ENCODE measurements around the gene GIN1. TPM values are rescaled to one million over a fixed set of nuclear protein-coding genes. Genes with fewer than 3 reads are reported as not detected.
"Not testable (repeated sequence)": the region's sequence is repeated elsewhere in the genome, so short reads cannot be mapped to it uniquely, and the experiment has no call there.

Gene GIN1
- polyA plus RNA-seq, 3 donors from 2014 or later, result 6.9 to 7.9 (median 7.8) TPM

DNA sequence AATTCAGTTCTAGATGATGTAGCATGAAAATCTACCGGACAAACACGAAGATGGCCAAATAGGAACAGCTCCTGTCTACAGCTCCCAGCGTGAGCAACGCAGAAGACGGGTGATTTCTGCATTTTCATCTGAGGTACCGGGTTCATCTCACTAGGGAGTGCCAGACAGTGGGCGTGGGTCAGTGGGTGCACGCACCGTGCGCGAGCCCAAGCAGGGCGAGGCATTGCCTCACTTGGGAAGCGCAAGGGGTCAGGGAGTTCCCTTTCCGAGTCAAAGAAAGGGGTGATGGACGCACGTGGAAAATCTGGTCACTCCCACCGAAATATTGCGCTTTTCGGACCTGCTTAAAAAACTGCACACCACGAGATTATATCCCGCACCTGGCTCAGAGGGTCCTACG, 73.2 kb downstream of the GIN1 start:
- not testable (repeated sequence) for H3K4me1 Mint-ChIP-seq; H3K27me3 Mint-ChIP-seq (ENCODE audit: low read depth in 3 of 3); H3K9me3 Mint-ChIP-seq; H3K4me3 Mint-ChIP-seq; DNase-seq; H3K27ac Mint-ChIP-seq; H3K36me3 Mint-ChIP-seq

DNA sequence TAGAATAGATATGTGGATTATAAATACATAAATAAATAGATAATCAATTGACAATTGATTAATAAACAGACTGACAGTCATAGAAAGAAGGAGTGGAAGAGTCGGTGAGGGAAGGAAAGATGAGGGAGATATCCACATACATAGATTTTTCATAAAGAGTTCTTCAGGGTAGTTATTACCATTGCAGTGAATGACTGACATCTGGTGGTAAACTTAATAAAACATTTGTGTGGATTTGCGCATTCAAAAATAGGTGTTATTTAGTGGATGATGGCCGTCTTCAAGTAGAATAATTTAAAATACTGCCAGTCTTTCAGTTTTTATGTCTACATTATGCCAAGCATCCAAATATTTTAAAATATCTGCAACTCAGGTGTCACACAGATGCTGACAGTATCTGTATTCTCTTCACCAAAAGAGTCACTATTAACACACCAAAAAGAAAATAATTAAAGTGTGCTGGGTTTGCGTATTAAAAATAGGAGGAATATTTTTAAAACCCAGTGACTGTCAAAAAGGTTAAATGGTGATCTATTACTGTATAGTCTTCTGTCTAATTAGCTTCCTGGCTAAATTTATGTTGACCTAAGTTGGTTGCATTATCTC, 78.8 kb downstream of the GIN1 start:
- Mint-ChIP-seq H3K4me1 (no peaks in the 10 kb centered on the region), H3K36me3 (no peaks in the 10 kb centered on the region), H3K27ac (no peak overlapping the region), H3K9me3 (no peaks in the 10 kb centered on the region), H3K4me3 (no peak overlapping the region), H3K27me3 (ENCODE audit: low read depth in 3 of 3) (peaks cover 0 to 6% (median 2%) of the 10 kb centered on the region in 3 donors)
- peak; percentile 26 to 42 (median 34) for DNase-seq

DNA sequence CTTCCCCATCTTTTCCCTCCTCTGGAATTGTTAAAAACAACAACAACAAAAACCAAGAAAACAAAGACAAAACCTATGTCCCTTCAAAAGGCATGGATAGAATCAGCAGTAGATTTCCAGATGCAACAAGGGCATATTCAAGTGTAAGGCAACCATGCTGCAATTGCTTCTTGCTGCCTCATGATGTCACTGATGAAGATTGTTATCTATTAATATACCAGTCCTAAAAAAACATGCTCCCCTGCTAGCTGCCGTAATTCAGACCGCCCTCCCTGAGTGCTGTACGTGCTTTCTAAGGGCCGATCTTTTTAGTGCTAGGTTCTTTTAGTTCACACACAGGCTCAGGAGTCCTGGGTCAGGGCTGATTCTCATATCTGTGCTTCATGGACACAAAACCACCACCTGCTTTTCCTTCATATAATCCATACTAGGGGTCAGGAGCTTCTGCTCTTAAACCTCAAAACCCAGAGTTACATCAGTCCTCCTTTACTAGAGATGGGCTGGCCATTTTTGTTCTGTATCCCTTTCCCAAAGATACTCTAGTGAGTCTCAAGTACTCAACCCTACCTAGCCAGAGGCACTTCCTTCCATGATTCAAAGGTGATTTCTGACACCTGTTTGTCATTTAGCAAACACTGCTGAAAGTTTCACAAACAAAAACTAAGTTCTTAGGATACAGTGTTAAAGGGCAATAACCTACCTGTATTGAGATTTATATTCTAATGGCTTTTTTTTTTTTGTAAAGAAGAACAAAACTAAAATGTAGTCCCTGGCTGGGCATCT, 82.1 kb downstream of the GIN1 start:
- no peak for DNase-seq
- Mint-ChIP-seq H3K27ac (no peak overlapping the region), H3K4me1 (no peaks in the 10 kb centered on the region), H3K36me3 (peaks cover 0 to 4% (median 0%) of the 10 kb centered on the region in 3 donors), H3K4me3 (no peak overlapping the region), H3K9me3 (no peaks in the 10 kb centered on the region), H3K27me3 (ENCODE audit: low read depth in 3 of 3) (peaks cover 0 to 4% (median 3%) of the 10 kb centered on the region in 3 donors)

DNA sequence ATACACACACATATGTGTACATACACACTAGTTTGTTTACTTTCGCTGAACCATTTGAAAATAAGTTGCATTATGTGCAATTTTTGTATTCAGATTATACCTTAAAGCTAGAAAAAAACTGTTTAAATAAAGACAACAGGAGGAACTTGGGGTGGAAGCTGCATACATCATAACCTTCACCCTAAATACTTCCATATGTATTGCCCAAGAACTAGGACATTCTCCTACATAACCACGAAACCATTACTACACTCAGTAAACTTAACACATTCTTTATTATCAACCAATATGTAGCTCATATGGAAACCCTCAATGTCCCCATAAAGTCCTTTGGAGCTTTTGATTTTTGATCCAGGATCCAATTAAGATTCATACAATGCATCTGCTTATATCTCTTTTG, 83.3 kb downstream of the GIN1 start:
- peaks cover 4 to 12% (median 4%) of the 10 kb centered on the region in 3 donors for H3K36me3 Mint-ChIP-seq
- no peak overlapping the region for H3K4me3 Mint-ChIP-seq
- H3K27me3 Mint-ChIP-seq (ENCODE audit: low read depth in 3 of 3), result peaks cover 0 to 3% (median 0%) of the 10 kb centered on the region in 3 donors
- H3K4me1 Mint-ChIP-seq, result no peaks in the 10 kb centered on the region
- H3K27ac Mint-ChIP-seq, result no peak overlapping the region
- H3K9me3 Mint-ChIP-seq, result no peaks in the 10 kb centered on the region
- no peak for DNase-seq

Other genes starting within 250 kb of the GIN1 start
- 10 to 100 TPM; 24.5 to 42.2 (median 41.7) TPM for gene PPIP5K2, start 163 bp upstream of the GIN1 start, polyA plus RNA-seq
- gene MACIR, start 138.6 kb upstream of the GIN1 start, polyA plus RNA-seq, result 1 to 10 TPM; 2.8 to 6.5 (median 3.3) TPM